ENCODE data around the gene SLC25A51. TPM values are rescaled to one million over a fixed set of nuclear protein-coding genes. Genes with fewer than 3 reads are reported as not detected.

The SLC25A51 gene
- polyA plus RNA-seq, 4 donors, result 14.2 to 20.3 (median 15.0) TPM

GRCh38 chr9:37856551-37856950, 47.4 kb downstream of the SLC25A51 start:
- no peak for DNase-seq (ENCODE audit: low read depth in 4 of 4, low spot score in 3 of 4)

- DNase-seq (ENCODE audit: low read depth in 4 of 4, low spot score in 3 of 4), result no peak
Observed at GRCh38 chr9:37852222-37852621, 51.7 kb downstream of the SLC25A51 start.

GRCh38 chr9:37840560-37841194, 63.2 kb downstream of the SLC25A51 start:
- DNase-seq (ENCODE audit: low read depth in 4 of 4, low spot score in 3 of 4), result no peak

- no peak for DNase-seq (ENCODE audit: low read depth in 4 of 4, low spot score in 3 of 4)
Observed at GRCh38 chr9:37839496-37840461, 64.1 kb downstream of the SLC25A51 start.

Other genes starting within 250 kb of the SLC25A51 start
- 10 to 100 TPM; 12.1 to 19.0 (median 14.1) TPM for gene TRMT10B, start 150.3 kb downstream of the SLC25A51 start, polyA plus RNA-seq (ENCODE audit: insufficient read length in 4 of 4)
- 10 to 100 TPM; 36.8 to 39.9 (median 37.9) TPM for gene EXOSC3, start 119.1 kb downstream of the SLC25A51 start, polyA plus RNA-seq (ENCODE audit: insufficient read length in 4 of 4)
- 10 to 100 TPM; 27.4 to 36.1 (median 35.3) TPM for gene DCAF10, start 103.3 kb downstream of the SLC25A51 start, polyA plus RNA-seq (ENCODE audit: insufficient read length in 4 of 4)
- 10 to 100 TPM; 14.8 to 24.6 (median 15.7) TPM for gene SHB, start 165.1 kb upstream of the SLC25A51 start, polyA plus RNA-seq (ENCODE audit: insufficient read length in 4 of 4)